GM21526 (cell line): Measurements from ENCODE around the gene AGO1.
"Not testable (repeated sequence)": the region's sequence is repeated elsewhere in the genome, so short reads cannot be mapped to it uniquely, and the experiment has no call there.

Experiments
- ATAC-seq: cut with Tn5 transposase; IDR thresholded peaks from one replicate; pipeline ENCODE4 v1.9.1; 2021; ENCODE audit warnings: moderate library complexity; ENCODE audit not compliant: unreplicated experiment, low FRiP score

Gene AGO1

DNA sequence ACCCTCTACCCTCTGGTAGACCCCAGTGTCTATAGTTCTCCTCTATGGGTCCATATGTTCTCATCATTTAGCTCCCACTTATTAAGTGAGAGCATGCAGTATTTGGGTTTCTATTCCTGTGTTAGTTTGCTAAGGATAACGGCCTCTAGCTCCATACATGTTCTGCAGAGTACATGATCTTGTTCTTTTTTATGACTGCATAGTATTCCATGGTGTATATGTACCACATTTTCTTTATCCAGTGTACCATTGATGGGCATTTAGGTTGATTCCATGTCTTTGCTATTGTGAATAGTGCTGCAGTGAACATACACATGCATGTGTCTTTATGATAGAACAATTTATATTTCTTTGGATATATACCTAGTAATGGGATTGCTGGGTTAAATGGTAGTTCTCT is 81.3 kb downstream of the AGO1 start:
- not testable (repeated sequence) for ATAC-seq

DNA sequence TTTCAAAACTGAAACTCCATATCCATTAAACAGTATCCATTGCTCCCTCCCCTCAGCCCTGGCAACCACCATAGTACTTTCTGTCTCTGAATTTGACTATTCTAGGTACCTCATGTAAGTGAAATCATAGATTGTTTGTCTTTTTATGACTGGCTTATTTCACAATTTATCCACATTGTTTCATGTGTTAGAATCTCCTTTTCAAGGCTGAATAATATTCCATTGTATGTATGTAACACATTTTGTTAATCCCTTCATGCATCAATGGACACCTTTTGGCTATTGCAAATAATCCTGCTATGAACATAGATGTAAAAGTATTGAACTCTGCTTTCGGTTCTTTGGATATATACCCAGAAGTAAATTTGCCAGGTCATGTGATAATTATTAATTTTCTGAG is 85.4 kb downstream of the AGO1 start:
- no peak for ATAC-seq

DNA sequence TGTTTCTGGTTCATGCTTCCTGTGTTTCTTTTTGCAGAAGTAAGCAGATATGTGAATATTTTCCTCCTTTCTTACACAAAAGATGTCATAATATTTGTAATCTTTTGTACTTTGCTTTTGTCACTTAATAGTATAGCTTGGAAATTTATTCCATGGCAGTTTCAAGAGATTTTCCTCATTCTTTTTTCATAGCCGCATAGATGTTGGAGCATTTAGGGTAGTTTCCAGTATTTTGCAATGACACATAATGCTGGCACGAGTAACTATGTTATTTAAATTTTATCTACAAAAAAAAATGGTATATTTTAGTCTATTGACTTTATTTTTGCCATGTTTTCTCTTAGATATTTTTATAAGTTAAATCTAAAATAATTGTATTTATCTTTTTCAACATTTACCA is 88.6 kb downstream of the AGO1 start:
- ATAC-seq: no peak

DNA sequence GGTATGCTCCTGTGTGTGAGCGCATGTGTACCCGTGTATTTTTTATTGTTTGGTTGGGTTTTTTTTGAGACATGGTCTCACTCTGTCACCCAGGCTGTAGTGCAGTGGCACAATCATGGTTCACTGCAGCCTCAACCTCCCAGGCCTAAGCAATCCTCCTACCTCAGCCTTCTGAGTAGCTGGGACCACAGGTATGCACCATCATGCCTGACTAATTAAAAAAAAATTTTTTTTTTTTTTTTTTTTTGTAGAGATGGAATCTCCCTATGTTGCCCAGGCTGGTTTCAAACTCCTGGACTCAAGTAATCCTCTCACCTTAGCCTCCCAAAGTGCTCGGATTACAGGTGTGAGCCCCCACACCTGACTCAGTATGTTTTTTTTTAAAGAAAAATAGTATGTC is 89.6 kb downstream of the AGO1 start:
- not testable (repeated sequence) for ATAC-seq

DNA sequence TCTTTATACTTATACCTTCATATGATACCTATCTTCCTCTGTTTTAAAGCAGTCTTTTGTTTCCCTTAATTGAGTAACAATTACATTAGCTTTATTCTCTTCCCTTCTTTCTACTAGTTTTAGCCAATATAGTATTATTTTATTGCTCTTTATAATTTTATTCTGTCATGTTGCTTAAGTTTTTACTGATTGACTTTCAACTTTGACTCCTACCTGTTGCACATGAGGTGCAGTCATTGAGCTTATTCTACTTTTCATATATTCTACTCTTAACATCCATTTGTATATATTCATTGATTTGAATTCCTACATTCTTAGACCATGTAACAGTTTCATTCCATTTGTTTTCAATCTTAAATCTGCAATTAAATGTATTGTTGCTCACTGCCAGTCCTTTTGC is 97.1 kb downstream of the AGO1 start:
- no peak for ATAC-seq
